H1 (cell line): Measurements from ENCODE around the gene STRC. TPM values are rescaled to one million over a fixed set of nuclear protein-coding genes. Genes with fewer than 3 reads are reported as not detected.
"Not testable (repeated sequence)": the region's sequence is repeated elsewhere in the genome, so short reads cannot be mapped to it uniquely, and the experiment has no call there.

Experiments
- CTCF ChIA-PET: fragments of 300-600 bp; sonication (Branson Sonifier 250); formaldehyde crosslinking; loops from one replicate; lab custom pipeline; 2021; ENCODE audit not compliant: partially characterized antibody; lab: Charles Lee
- POLR2A ChIA-PET: fragments of 300-600 bp; sonication (Branson Sonifier 250); formaldehyde crosslinking; loops from one replicate; lab custom pipeline; 2021; ENCODE audit warnings: inconsistent platforms; ENCODE audit not compliant: partially characterized antibody; lab: Charles Lee
- DNase-seq, 2 experiments: peaks; one replicate each; pipeline versions ENCODE4 v3.0.0 to v3.0.0-alpha.2; 2010 to 2022; ENCODE audit warnings: low spot score in 2 of 2, low read depth in 1 of 2, mixed read lengths in 1 of 2
- FAIRE-seq: peaks from 2 replicates; lab custom pipeline; 2011; peaks lifted over from hg19 to GRCh38; lab: Jason Lieb, UNC
- H2AFZ ChIP-seq: 2 replicates; pipeline ENCODE4 v1.8.1; 2012; ENCODE audit warnings: low read length, inconsistent platforms
- H2AK5ac ChIP-seq: 2 replicates; pipeline ENCODE4 v1.6.1; 2013; ENCODE audit warnings: low read depth, low read length
- H2BK120ac ChIP-seq: replicated peaks from 2 replicates; pipeline ENCODE3; 2013; ENCODE audit warnings: low read depth, low read length, inconsistent platforms
- H2BK12ac ChIP-seq: 2 replicates; pipeline ENCODE4 v1.6.1; 2013; ENCODE audit warnings: low read depth, low read length
- H2BK15ac ChIP-seq: 2 replicates; pipeline ENCODE4 v1.6.1; 2013; ENCODE audit warnings: low read length
- H2BK20ac ChIP-seq: 2 replicates; pipeline ENCODE4 v1.6.1; 2013; ENCODE audit warnings: low read length
- H2BK5ac ChIP-seq: 2 replicates; pipeline ENCODE4 v1.6.1; 2013; ENCODE audit warnings: low read depth, low read length
- H3K14ac ChIP-seq: 2 replicates; pipeline ENCODE4 v1.6.1; 2013; ENCODE audit warnings: inconsistent platforms; ENCODE audit not compliant: insufficient read length
- H3K18ac ChIP-seq: 2 replicates; pipeline ENCODE4 v1.6.1; 2013; ENCODE audit warnings: low read length; ENCODE audit errors: extremely low read depth
- H3K23ac ChIP-seq: 2 replicates; pipeline ENCODE4 v1.6.1; 2013; ENCODE audit warnings: inconsistent platforms; ENCODE audit not compliant: insufficient read length
- H3K23me2 ChIP-seq: 2 replicates; pipeline ENCODE4 v1.6.1; 2013; ENCODE audit warnings: low read depth, low read length
- H3K27ac ChIP-seq: 2 replicates; pipeline ENCODE4 v1.6.1; 2011; ENCODE audit warnings: low read depth, low read length, inconsistent platforms
- H3K27me3 ChIP-seq, 4 experiments: replicated peaks in 1 of 4; 1 replicate in 1 of 4; 2 replicates in 3 of 4; pipeline versions ENCODE4 v1.6.1 to v1.8.1; 2011 to 2013; ENCODE audit warnings: low read length in 3 of 4, mild to moderate bottlenecking in 3 of 4, inconsistent platforms in 2 of 4, mixed read lengths in 2 of 4, moderate library complexity in 1 of 4; ENCODE audit not compliant: control insufficient read depth in 3 of 4, insufficient read depth in 3 of 4; ENCODE audit errors: extremely low read depth in 1 of 4
- H3K36me3 ChIP-seq, 4 experiments: 2 replicates each; pipeline versions ENCODE4 v1.6.1 to v1.8.1; 2011 to 2013; ENCODE audit warnings: mild to moderate bottlenecking in 4 of 4, low read length in 3 of 4, moderate library complexity in 2 of 4, control low read depth in 1 of 4, inconsistent platforms in 1 of 4; ENCODE audit not compliant: insufficient read depth in 4 of 4, control insufficient read depth in 2 of 4
- H3K4ac ChIP-seq: replicated peaks from 2 replicates; pipeline ENCODE3; 2013; ENCODE audit warnings: low read length, low read depth, mixed read lengths, inconsistent platforms; ENCODE audit not compliant: insufficient read length
- H3K4me1 ChIP-seq, 4 experiments: replicated peaks in 1 of 4; 1 replicate in 1 of 4; 2 replicates in 3 of 4; pipeline versions ENCODE4 v1.6.1 to v1.8.1; 2011 to 2013; ENCODE audit warnings: low read length in 3 of 4, inconsistent platforms in 2 of 4, mixed read lengths in 1 of 4; ENCODE audit not compliant: insufficient read depth in 4 of 4, control insufficient read depth in 3 of 4
- H3K4me2 ChIP-seq, 2 experiments: 2 replicates each; pipeline versions ENCODE4 v1.6.1 to v1.8.1; 2011 to 2013; ENCODE audit warnings: low read depth in 2 of 2, low read length in 2 of 2, control low read depth in 1 of 2, inconsistent platforms in 1 of 2, mild to moderate bottlenecking in 1 of 2; ENCODE audit not compliant: insufficient read depth in 1 of 2
- H3K4me3 ChIP-seq, 4 experiments: fragments of 200-600, 300-600 bp in 1 of 4; sonication (generic), shearing (Covaris generic), sonication (Bioruptor Twin) in 1 of 4; 2 replicates each; pipeline versions ENCODE4 v1.5.1 to v1.8.1; 2011 to 2016; ENCODE audit warnings: low read length in 4 of 4, low read depth in 3 of 4, control low read depth in 2 of 4, inconsistent platforms in 2 of 4, mild to moderate bottlenecking in 2 of 4, mixed read lengths in 1 of 4, moderate library complexity in 1 of 4; ENCODE audit not compliant: insufficient read depth in 2 of 4; ENCODE audit errors: extremely low read depth in 1 of 4
- H3K56ac ChIP-seq: replicated peaks from 2 replicates; pipeline ENCODE3; 2013; ENCODE audit warnings: low read depth, mild to moderate bottlenecking, mixed read lengths, low read length, inconsistent platforms; ENCODE audit not compliant: insufficient read length
- H3K79me1 ChIP-seq: 2 replicates; pipeline ENCODE4 v1.6.1; 2013; ENCODE audit warnings: low read depth, low read length, control low read depth
- H3K79me2 ChIP-seq, 2 experiments: 2 replicates each; pipeline versions ENCODE4 v1.6.1 to v1.8.1; 2012 to 2013; ENCODE audit warnings: low read length in 2 of 2, mild to moderate bottlenecking in 2 of 2, inconsistent platforms in 1 of 2; ENCODE audit not compliant: insufficient read depth in 2 of 2, control insufficient read depth in 1 of 2
- H3K9ac ChIP-seq, 4 experiments: replicated peaks in 1 of 4; 1 replicate in 1 of 4; 2 replicates in 3 of 4; pipeline versions ENCODE4 v1.6.1 to v1.8.1; 2011 to 2013; ENCODE audit warnings: low read depth in 3 of 4, low read length in 3 of 4, control low read depth in 2 of 4, mild to moderate bottlenecking in 2 of 4, moderate library complexity in 2 of 4, inconsistent platforms in 1 of 4; ENCODE audit errors: extremely low read depth in 1 of 4
- H3K9me3 ChIP-seq, 2 experiments: 2 replicates each; pipeline versions ENCODE4 v1.6.1 to v1.8.1; 2012 to 2013; ENCODE audit warnings: mild to moderate bottlenecking in 2 of 2, moderate library complexity in 2 of 2, control low read depth in 1 of 2, inconsistent platforms in 1 of 2, low read depth in 1 of 2, low read length in 1 of 2, mixed read lengths in 1 of 2; ENCODE audit not compliant: insufficient read depth in 2 of 2
- H4K20me1 ChIP-seq, 2 experiments: replicated peaks in 1 of 2; 2 replicates each; pipeline versions ENCODE3 to v1.8.1; 2011 to 2013; ENCODE audit warnings: inconsistent platforms in 2 of 2, low read length in 2 of 2, mild to moderate bottlenecking in 1 of 2; ENCODE audit not compliant: insufficient read depth in 2 of 2, control insufficient read depth in 1 of 2
- H4K5ac ChIP-seq: 2 replicates; pipeline ENCODE4 v1.6.1; 2013; ENCODE audit warnings: low read length, low read depth, mixed read lengths, inconsistent platforms; ENCODE audit not compliant: insufficient read length
- H4K8ac ChIP-seq: 2 replicates; pipeline ENCODE4 v1.8.0; 2013; ENCODE audit warnings: mild to moderate bottlenecking, moderate library complexity, low read length, inconsistent platforms; ENCODE audit not compliant: insufficient read depth; ENCODE audit errors: extremely low read depth
- H4K91ac ChIP-seq: replicated peaks from 2 replicates; pipeline ENCODE3; 2013; ENCODE audit warnings: low read length, mixed read lengths, inconsistent platforms; ENCODE audit not compliant: insufficient read length
- WGBS, 2 experiments: shearing (Covaris generic) in 1 of 2; methylation state at CpG; one replicate each; pipeline versions ENCODE4 v1.1.6 to v1.1.7; 2013 to 2015; ENCODE audit warnings: low lambda C conversion rate in 2 of 2, mixed read lengths in 2 of 2, inconsistent platforms in 1 of 2, low coverage in 1 of 2, missing lambda C conversion rate in 1 of 2; ENCODE audit not compliant: insufficient replicate concordance in 2 of 2, insufficient coverage in 1 of 2, insufficient read length in 1 of 2; ENCODE audit errors: extremely low coverage in 1 of 2, missing lambda C conversion rate in 1 of 2; 5-methylcytosine and 5-hydroxymethylcytosine counted together
- polyA plus RNA-seq, 7 experiments: library from polyadenylated mRNA; depleted of rRNA in 3 of 7; stranded (reverse) in 5 of 7; unstranded in 2 of 7; fragments of >200 nt in 5 of 7; fragments of 200-250 nt in 2 of 7; gene quantifications; 1 replicate in 5 of 7; 2 replicates in 1 of 7; 4 replicates in 1 of 7; pipeline versions ENCODE4 v1.2.1 to v1.2.3, GENCODE V29; 2011 to 2013; ENCODE audit warnings: missing spikeins in 2 of 7, mixed read lengths in 2 of 7
- total RNA-seq: library from RNA; stranded (reverse); fragmentation: NEBNext Ultra II Directional; extraction: Animal tissue kit (Norgen Biotek cat#: 25700); gene quantifications from 2 replicates; pipeline ENCODE4 v1.2.1, GENCODE V29; 2021

Gene STRC
- total and polyA plus RNA-seq, 2 of the 8 experiments (the other 6 are each of a cell fraction or from before 2014, with no cell fraction given) = 0.34 to 0.41 TPM

DNA sequence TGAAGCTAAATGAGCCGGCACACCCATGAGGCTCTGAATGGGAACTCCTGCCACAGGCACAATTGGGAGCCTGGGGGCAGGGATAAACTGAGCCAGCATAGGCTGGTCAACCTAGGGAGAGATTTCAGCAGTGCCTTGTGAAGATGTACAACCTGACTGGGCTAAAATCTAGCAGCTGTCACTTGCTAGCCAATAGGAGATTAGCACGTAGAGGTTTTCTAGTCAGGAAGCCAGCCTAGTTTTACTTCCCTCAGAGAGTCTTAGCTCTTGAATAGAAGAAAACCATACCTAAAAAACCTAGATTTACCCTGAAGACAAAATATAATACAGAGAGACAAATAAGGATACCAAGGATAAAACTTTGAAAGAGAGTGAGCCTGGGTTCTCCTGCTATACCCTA is 43.7 kb upstream of the STRC start:
- H3K9me3 ChIP-seq, H2BK12ac ChIP-seq, H2BK20ac ChIP-seq, H3K27ac ChIP-seq, H3K18ac ChIP-seq, FAIRE-seq, CTCF ChIA-PET, H3K36me3 ChIP-seq, H4K5ac ChIP-seq, H3K4ac ChIP-seq, H4K20me1 ChIP-seq, H3K79me2 ChIP-seq, H2BK15ac ChIP-seq, POLR2A ChIA-PET, DNase-seq, H3K27me3 ChIP-seq, H3K4me2 ChIP-seq, H4K8ac ChIP-seq, H3K23ac ChIP-seq, H2BK5ac ChIP-seq, H3K4me3 ChIP-seq, H3K9ac ChIP-seq, H2AK5ac ChIP-seq, H2BK120ac ChIP-seq, H3K23me2 ChIP-seq, H2AFZ ChIP-seq, H3K4me1 ChIP-seq, H3K79me1 ChIP-seq, H3K56ac ChIP-seq, H4K91ac ChIP-seq, H3K14ac ChIP-seq: not testable (repeated sequence)
- 100% methylated on average over 1 of the region's 2 CpGs; no CpG with 5 or more reads in 1 of the 2 experiments for WGBS, 2 experiments

DNA sequence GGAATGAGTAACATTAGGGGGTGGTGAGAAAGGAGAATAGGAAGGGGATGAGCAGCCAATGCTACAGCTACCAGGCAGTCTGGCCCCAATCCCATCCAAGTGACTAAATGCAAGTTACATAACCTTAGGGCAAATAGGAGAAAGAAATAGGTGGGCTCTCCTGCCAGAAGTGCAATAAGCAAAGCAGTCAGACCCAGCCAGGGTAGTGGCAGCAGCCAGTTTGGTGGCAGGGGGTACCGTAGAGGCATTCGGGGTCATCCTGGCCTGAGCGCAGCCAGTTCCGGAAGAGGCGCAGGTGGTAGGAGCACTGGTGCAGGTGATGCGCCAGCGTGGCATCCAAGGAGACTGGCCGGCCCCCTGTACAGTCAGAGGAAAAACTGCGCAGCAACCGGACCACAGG is 41.1 kb upstream of the STRC start:
- H3K79me1 ChIP-seq, H3K4ac ChIP-seq, H2BK120ac ChIP-seq, H4K91ac ChIP-seq, H3K9ac ChIP-seq, H3K14ac ChIP-seq, H3K27ac ChIP-seq, H3K18ac ChIP-seq, FAIRE-seq, H2BK20ac ChIP-seq, H2AK5ac ChIP-seq, H3K4me1 ChIP-seq, POLR2A ChIA-PET, H3K23me2 ChIP-seq, H2AFZ ChIP-seq, H4K8ac ChIP-seq, H3K4me2 ChIP-seq, H2BK5ac ChIP-seq, DNase-seq, H4K5ac ChIP-seq, H3K79me2 ChIP-seq, H2BK12ac ChIP-seq, H3K4me3 ChIP-seq, H4K20me1 ChIP-seq, H3K56ac ChIP-seq, H3K27me3 ChIP-seq, H3K36me3 ChIP-seq, H3K23ac ChIP-seq, H3K9me3 ChIP-seq, H2BK15ac ChIP-seq, CTCF ChIA-PET: not testable (repeated sequence)
- no CpG with 5 or more reads among the region's 10 CpGs for WGBS, 2 experiments
